Neural cell (in vitro differentiated cells): ENCODE results near the gene SART3. TPM values are rescaled to one million over a fixed set of nuclear protein-coding genes. Genes with fewer than 3 reads are reported as not detected.

Experiments used
- H2AFZ ChIP-seq: fragments of 200-600, 300-800 bp; sonication (generic), shearing (Covaris generic); 2 replicates; pipeline ENCODE4 v1.6.0; 2014; ENCODE audit warnings: low read depth, mild to moderate bottlenecking, antibody characterized with exemption, low read length, moderate library complexity
- H3F3A ChIP-seq: fragments of 200-600 bp; shearing (Covaris generic); 2 replicates; pipeline ENCODE4 v1.6.1; 2016; ENCODE audit warnings: mild to moderate bottlenecking, moderate library complexity, mixed read lengths, antibody characterized with exemption, low read length; ENCODE audit not compliant: insufficient read depth, poor library complexity, severe bottlenecking
- H3K27ac ChIP-seq: fragments of 200-600, 300-800 bp; sonication (generic), shearing (Covaris generic); 2 replicates; pipeline ENCODE4 v1.5.1; 2014; ENCODE audit warnings: mild to moderate bottlenecking, low read length, moderate library complexity
- H3K27me3 ChIP-seq: fragments of 300-800, 200-600 bp; sonication (generic), shearing (Covaris generic); 2 replicates; pipeline ENCODE4 v1.6.0; 2014; ENCODE audit warnings: mild to moderate bottlenecking, low read depth, low read length, moderate library complexity; ENCODE audit not compliant: insufficient read depth
- H3K36me3 ChIP-seq: fragments of 300-800, 200-600 bp; sonication (generic), shearing (Covaris generic); 2 replicates; pipeline ENCODE4 v1.5.1; 2014; ENCODE audit warnings: mild to moderate bottlenecking, antibody characterized with exemption, low read length, moderate library complexity; ENCODE audit not compliant: insufficient read depth
- H3K4me2 ChIP-seq: fragments of 300-800, 200-600 bp; sonication (generic), shearing (Covaris generic); 2 replicates; pipeline ENCODE4 v1.6.0; 2014; ENCODE audit warnings: mild to moderate bottlenecking, low read length
- H3K4me3 ChIP-seq: fragments of 300-800, 200-600 bp; sonication (generic), shearing (Covaris generic); 2 replicates; pipeline ENCODE4 v1.5.1; 2014; ENCODE audit warnings: mild to moderate bottlenecking, low read length, moderate library complexity
- H3K79me2 ChIP-seq: fragments of 200-600 bp; shearing (Covaris generic); replicated peaks from 2 replicates; pipeline ENCODE4 v1.6.0; 2014; ENCODE audit warnings: mild to moderate bottlenecking, low read length, moderate library complexity; ENCODE audit not compliant: insufficient read depth
- H3K9ac ChIP-seq: fragments of 300-800, 200-600 bp; sonication (generic), shearing (Covaris generic); 2 replicates; pipeline ENCODE4 v1.6.1; 2016; ENCODE audit warnings: mild to moderate bottlenecking, low read length, mixed read lengths
- H3K9me2 ChIP-seq: fragments of 200-600 bp; shearing (Covaris generic); 2 replicates; pipeline ENCODE4 v1.6.1; 2016; ENCODE audit warnings: mild to moderate bottlenecking, low read length, mixed read lengths; ENCODE audit not compliant: insufficient read depth
- H3K9me3 ChIP-seq: fragments of 200-600, 300-800 bp; sonication (generic), shearing (Covaris generic); 2 replicates; pipeline ENCODE4 v1.6.1; 2016; ENCODE audit warnings: mild to moderate bottlenecking, mixed run types, low read length, moderate library complexity, mixed read lengths
- H4K20me1 ChIP-seq: fragments of 200-600 bp; shearing (Covaris generic); 2 replicates; pipeline ENCODE4 v1.6.1; 2016; ENCODE audit warnings: mild to moderate bottlenecking, mixed run types; ENCODE audit not compliant: insufficient read depth
- EP300 ChIP-seq: fragments of 450-650 bp; conservative IDR thresholded peaks from 2 replicates; pipeline ENCODE4 v1.6.1; 2014; ENCODE audit warnings: antibody characterized with exemption, mild to moderate bottlenecking, moderate library complexity; ENCODE audit not compliant: poor library complexity, severe bottlenecking
- EZH2 ChIP-seq: fragments of 200-600, 300-800 bp; shearing (Covaris generic), sonication (generic); IDR thresholded peaks from 2 replicates; pipeline ENCODE4 v1.6.1; 2014; ENCODE audit warnings: antibody characterized with exemption, low read length, borderline replicate concordance, mild to moderate bottlenecking; ENCODE audit not compliant: insufficient read depth, poor library complexity, severe bottlenecking
- MXI1 ChIP-seq: fragments of 450-650 bp; conservative IDR thresholded peaks from 2 replicates; pipeline ENCODE4 v1.6.1; 2014; ENCODE audit warnings: antibody characterized with exemption, mild to moderate bottlenecking; ENCODE audit not compliant: poor library complexity, severe bottlenecking
- POLR2AphosphoS5 ChIP-seq: IDR thresholded peaks from 2 replicates; pipeline ENCODE4 v1.6.1; 2012
- RAD21 ChIP-seq: fragments of 450-650 bp; conservative IDR thresholded peaks from 2 replicates; pipeline ENCODE4 v1.6.1; 2014; ENCODE audit warnings: antibody characterized with exemption, mild to moderate bottlenecking, moderate library complexity
- SMC3 ChIP-seq: fragments of 450-650 bp; conservative IDR thresholded peaks from 2 replicates; pipeline ENCODE4 v1.6.1; 2014; ENCODE audit warnings: antibody characterized with exemption, mild to moderate bottlenecking, moderate library complexity; ENCODE audit not compliant: poor library complexity
- TAF1 ChIP-seq: IDR thresholded peaks from 2 replicates; pipeline ENCODE4 v1.6.1; 2012; ENCODE audit warnings: low read depth
- polyA plus RNA-seq: library from polyadenylated mRNA; depleted of rRNA; stranded (reverse); fragments of >200 nt; gene quantifications from 2 replicates; pipeline ENCODE4 v1.2.3, GENCODE V29; 2014
- TF ChIP-seq, protein P1 (sequence below): fragments of 450-650 bp; IDR thresholded peaks from 2 replicates; pipeline ENCODE4 v1.5.1; 2014; ENCODE audit warnings: antibody characterized with exemption, mild to moderate bottlenecking, moderate library complexity; ENCODE audit not compliant: poor library complexity, severe bottlenecking
- TF ChIP-seq, protein P2 (sequence below): IDR thresholded peaks from 2 replicates; pipeline ENCODE4 v1.6.1; 2012; ENCODE audit warnings: borderline replicate concordance

The SART3 gene
- polyA plus RNA-seq, 1 donor from 2014 or later: 71.0 TPM

GRCh38 chr12:108565976-108566375, 5.0 kb upstream of the SART3 start:
- H3K79me2 ChIP-seq: peaks cover 10% of the 10 kb centered on the region

DNA sequence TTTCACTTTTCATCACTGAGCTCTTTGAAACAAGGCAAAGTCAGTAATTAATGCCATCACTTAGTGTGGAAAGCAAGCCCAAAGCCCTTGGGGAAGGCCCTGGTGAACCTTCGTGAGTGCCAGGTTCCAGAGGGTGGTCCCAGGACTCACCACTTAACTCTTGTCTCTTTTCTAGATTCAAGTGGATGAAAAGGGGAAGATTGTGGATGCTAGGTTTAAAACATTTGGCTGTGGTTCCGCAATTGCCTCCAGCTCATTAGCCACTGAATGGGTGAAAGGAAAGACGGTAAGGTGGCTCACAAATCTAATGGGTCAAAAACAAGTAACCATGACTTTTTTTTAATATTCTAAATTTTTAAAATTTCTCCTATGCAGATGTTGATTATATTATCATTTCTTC, 4.2 kb upstream of the SART3 start:
- Histone ChIP-seq H3K79me2 (peaks cover 19% of the 10 kb centered on the region), H3K9me2 (no peaks in the 10 kb centered on the region), H3K36me3 (peaks cover 3% of the 10 kb centered on the region), H2AFZ (no peak overlapping the region), H3K4me3 (no peak overlapping the region), H3K27ac (no peak overlapping the region), H3F3A (peaks cover 3% of the 10 kb centered on the region), H3K4me2 (no peak overlapping the region), H4K20me1 (no peaks in the 10 kb centered on the region), H3K27me3 (no peaks in the 10 kb centered on the region), H3K9ac (no peak overlapping the region), H3K9me3 (no peaks in the 10 kb centered on the region)
- no peak for TF ChIP-seq TAF1
- TF ChIP-seq SMC3: no peak
- no peak for TF ChIP-seq POLR2AphosphoS5
- TF ChIP-seq RAD21: no peak
- TF ChIP-seq, protein P1, sequence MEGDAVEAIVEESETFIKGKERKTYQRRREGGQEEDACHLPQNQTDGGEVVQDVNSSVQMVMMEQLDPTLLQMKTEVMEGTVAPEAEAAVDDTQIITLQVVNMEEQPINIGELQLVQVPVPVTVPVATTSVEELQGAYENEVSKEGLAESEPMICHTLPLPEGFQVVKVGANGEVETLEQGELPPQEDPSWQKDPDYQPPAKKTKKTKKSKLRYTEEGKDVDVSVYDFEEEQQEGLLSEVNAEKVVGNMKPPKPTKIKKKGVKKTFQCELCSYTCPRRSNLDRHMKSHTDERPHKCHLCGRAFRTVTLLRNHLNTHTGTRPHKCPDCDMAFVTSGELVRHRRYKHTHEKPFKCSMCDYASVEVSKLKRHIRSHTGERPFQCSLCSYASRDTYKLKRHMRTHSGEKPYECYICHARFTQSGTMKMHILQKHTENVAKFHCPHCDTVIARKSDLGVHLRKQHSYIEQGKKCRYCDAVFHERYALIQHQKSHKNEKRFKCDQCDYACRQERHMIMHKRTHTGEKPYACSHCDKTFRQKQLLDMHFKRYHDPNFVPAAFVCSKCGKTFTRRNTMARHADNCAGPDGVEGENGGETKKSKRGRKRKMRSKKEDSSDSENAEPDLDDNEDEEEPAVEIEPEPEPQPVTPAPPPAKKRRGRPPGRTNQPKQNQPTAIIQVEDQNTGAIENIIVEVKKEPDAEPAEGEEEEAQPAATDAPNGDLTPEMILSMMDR: no peak
- TF ChIP-seq, protein P2, sequence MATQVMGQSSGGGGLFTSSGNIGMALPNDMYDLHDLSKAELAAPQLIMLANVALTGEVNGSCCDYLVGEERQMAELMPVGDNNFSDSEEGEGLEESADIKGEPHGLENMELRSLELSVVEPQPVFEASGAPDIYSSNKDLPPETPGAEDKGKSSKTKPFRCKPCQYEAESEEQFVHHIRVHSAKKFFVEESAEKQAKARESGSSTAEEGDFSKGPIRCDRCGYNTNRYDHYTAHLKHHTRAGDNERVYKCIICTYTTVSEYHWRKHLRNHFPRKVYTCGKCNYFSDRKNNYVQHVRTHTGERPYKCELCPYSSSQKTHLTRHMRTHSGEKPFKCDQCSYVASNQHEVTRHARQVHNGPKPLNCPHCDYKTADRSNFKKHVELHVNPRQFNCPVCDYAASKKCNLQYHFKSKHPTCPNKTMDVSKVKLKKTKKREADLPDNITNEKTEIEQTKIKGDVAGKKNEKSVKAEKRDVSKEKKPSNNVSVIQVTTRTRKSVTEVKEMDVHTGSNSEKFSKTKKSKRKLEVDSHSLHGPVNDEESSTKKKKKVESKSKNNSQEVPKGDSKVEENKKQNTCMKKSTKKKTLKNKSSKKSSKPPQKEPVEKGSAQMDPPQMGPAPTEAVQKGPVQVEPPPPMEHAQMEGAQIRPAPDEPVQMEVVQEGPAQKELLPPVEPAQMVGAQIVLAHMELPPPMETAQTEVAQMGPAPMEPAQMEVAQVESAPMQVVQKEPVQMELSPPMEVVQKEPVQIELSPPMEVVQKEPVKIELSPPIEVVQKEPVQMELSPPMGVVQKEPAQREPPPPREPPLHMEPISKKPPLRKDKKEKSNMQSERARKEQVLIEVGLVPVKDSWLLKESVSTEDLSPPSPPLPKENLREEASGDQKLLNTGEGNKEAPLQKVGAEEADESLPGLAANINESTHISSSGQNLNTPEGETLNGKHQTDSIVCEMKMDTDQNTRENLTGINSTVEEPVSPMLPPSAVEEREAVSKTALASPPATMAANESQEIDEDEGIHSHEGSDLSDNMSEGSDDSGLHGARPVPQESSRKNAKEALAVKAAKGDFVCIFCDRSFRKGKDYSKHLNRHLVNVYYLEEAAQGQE: no peak
- TF ChIP-seq EP300: no peak
- no peak for TF ChIP-seq EZH2
- no peak for TF ChIP-seq MXI1

More at GRCh38 chr12:108565976-108566375, 5.0 kb upstream of the SART3 start:
- Histone ChIP-seq H3K9me2 (no peaks in the 10 kb centered on the region), H3K4me3 (no peak overlapping the region), H3K9me3 (no peaks in the 10 kb centered on the region), H3K27ac (no peak overlapping the region), H3K27me3 (no peaks in the 10 kb centered on the region), H3K4me2 (no peak overlapping the region), H3K9ac (no peak overlapping the region), H3F3A (peaks cover 3% of the 10 kb centered on the region), H3K36me3 (peaks cover 3% of the 10 kb centered on the region), H2AFZ (no peak overlapping the region), H4K20me1 (no peaks in the 10 kb centered on the region)
- TF ChIP-seq, protein P2: no peak
- no peak for TF ChIP-seq TAF1
- TF ChIP-seq POLR2AphosphoS5: no peak
- TF ChIP-seq SMC3: no peak
